T1000 (cell line): ENCODE measurements around the gene TNFAIP8.

Experiments used
- DNase-seq: peaks from one replicate; lab custom pipeline; 2025; ENCODE audit warnings: mixed read lengths; lab: John Stamatoyannopoulos, UW

TNFAIP8 gene

GRCh38 chr5:119346394-119346793 is 9.4 kb upstream of the TNFAIP8 start:
- DNase-seq, result no peak

GRCh38 chr5:119347574-119347973 is 8.2 kb upstream of the TNFAIP8 start:
- DNase-seq, result no peak

DNA sequence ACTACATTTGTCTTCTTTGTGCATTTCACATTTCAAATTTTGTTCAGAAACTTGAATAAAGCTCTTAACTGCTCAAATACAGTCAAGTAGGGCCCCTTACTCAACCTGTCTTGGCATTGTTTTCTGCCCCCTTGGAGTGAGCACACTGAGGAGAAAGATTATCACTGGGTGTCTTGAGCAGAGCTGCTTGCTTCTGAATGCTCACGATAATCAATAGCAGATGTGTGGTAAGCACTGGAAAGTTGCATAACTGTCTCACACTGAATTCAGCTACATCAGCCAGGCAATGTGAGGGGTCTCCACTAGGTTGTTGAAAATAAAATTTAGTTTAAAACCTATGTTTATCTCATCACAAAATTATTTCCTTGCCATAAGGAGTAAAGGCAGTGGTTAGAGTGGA is 7.8 kb upstream of the TNFAIP8 start:
- DNase-seq, result no peak

DNA sequence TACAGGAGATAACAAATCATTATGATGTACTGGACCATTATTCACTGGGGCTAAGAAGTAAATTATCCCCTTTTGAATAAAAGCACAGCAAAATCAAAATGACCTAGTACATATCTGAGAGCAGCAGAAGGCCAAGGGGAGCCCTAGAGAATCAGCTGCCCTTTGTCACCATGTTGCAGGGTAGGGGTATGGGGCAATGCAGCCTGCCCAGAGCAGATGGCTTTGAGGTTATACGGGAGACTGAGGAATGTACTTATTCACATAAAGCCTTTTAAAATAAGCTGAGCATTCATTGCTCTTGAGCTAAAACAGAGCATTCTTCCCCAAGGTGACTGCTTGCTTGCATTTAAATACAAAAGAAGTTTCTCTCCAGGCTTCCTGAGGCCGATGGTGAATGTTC is 2.6 kb upstream of the TNFAIP8 start:
- no peak for DNase-seq

DNA sequence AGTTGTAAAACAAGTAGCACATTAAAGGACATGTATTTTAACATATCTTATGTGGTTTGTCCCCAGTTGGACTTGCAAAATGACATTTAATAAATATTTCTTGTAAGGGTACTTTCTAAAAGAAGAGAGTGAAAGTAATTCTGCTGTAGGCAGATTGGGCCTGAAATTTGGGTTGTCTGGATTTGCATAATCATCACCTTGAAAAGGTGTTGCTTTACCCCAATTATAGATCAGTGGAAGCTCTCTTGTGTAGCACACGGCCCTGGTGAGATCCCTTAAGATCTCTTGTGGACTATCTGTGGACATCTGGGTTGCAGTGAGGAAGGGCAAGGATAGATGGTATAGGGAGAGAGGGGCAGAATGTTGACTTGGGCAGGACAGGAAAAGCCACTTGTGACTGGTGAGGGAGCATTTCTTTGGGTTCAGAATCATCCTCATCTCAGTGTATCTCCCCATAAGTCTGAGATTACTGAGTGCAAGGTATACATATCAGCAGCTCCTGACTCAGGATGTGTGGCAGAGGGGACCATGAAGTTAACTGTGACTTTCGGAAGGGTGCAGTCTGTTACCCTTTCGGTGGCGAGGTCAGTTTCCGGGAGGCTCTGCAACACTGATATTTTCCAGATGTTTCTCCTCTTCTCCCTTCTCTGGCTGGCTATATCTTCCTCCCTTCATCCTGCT is 2.0 kb upstream of the TNFAIP8 start:
- DNase-seq, result no peak

GRCh38 chr5:119354537-119355243 is 1.1 kb upstream of the TNFAIP8 start:
- DNase-seq, result no peak

DNA sequence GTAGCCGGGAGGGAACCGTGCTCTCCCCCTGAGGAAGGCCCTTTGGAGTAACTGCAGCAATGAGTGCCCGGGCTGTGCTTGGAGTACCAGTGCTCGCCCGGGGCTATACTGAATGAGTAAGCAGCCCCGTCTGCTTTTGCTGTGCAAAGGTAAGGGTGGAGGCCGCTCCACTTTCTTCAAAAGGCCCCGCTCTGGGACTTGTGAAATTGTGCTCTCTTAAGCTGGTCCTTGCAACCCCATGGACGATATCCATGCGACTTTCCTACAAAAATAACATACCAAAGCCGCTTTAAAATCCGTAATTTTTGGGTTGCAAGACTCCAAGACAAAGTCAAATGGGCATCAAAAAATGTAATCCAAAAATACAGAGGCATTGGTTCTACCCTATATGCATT is 578 bp upstream of the TNFAIP8 start:
- no peak for DNase-seq

- DNase-seq, result no peak
These were observed 881 bp downstream of the TNFAIP8 start for GRCh38 chr5:119356612-119357188.

DNA sequence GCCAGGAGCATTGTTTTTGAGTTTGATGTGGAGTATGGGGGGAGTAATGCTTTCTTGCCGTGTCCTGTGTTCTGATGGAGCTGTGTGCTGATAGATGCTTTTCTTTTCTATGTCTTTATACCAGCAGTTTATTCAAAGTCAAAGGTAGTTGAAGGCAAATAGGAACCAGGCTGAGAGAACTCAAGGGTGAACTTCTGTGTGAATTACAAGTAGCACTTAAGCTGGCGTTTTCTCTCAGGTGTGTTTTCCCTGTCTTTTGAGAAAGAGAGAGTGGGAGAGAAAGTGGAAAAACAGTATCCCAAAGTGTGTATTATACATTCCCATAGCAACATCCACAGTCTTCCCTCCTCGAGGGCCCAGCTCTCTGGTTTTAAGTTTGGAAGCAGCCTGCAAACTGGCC is 1.5 kb downstream of the TNFAIP8 start:
- DNase-seq, result no peak

DNA sequence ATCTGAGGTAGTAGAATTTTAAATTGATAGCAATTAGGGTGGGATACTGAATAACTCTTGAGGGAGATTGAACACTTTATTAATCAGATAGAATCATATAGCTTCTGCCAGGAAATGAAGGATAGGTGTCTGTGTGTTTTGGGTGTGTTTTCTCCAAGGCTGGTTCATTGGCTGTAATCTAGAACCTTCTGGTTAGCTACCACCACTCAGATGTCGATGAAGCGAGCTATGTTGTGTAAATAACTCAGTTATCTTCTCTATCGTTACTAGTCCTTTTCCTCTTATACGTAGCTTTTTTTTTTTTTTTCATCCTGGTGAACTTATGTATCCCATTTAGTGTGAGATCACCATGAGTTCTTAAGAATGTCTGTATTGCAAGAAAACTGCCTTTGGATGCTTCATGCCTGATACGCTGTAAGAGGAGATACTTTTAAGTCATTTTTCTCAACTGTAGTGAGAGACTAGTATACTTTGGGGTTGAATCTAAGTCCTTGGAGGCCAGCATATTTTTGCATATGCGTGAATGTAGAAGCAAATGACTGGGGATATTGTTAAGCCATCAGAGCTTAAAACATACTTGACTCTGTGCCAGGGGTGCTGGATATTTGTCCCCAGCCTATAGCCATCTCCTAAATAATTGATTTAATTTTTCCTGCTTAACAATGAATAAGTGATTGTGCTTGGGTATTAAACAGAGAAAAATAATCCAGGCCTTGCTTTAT is 2.1 kb downstream of the TNFAIP8 start:
- DNase-seq, result no peak

GRCh38 chr5:119358530-119358900 is 2.7 kb downstream of the TNFAIP8 start:
- DNase-seq, result no peak

GRCh38 chr5:119358901-119359603 is 3.2 kb downstream of the TNFAIP8 start:
- no peak for DNase-seq

DNA sequence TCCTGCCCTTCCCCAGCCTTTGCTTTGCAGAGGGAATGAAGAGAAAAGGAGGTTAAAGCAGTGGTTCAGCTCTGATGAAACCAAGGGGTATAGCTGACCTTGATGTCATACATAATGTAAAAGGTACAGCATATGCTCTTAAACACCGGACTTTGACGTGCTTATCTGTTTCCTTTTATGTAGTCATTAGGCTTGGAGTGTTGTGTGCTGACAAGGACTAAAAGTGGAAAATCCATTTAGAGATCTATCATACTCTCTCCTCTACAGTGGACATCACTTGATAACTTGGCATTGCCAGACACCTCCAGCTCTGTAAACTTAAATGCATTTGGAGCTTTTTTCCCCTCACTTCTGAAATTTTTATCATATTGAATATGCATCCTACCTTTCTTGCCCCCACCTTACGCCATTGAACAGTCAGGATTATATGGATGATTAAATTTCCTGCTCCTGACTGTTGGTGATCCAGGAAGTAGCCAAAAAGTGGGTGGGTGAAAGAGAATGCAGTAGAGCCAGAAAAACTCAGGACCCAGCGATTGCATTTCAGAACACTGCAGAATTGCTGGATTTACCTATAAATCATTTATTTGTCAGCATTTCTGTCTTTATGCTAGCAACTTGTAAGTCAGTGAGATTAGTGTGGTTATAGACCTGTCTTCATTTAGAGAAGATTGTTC is 4.1 kb downstream of the TNFAIP8 start:
- DNase-seq, result no peak

DNA sequence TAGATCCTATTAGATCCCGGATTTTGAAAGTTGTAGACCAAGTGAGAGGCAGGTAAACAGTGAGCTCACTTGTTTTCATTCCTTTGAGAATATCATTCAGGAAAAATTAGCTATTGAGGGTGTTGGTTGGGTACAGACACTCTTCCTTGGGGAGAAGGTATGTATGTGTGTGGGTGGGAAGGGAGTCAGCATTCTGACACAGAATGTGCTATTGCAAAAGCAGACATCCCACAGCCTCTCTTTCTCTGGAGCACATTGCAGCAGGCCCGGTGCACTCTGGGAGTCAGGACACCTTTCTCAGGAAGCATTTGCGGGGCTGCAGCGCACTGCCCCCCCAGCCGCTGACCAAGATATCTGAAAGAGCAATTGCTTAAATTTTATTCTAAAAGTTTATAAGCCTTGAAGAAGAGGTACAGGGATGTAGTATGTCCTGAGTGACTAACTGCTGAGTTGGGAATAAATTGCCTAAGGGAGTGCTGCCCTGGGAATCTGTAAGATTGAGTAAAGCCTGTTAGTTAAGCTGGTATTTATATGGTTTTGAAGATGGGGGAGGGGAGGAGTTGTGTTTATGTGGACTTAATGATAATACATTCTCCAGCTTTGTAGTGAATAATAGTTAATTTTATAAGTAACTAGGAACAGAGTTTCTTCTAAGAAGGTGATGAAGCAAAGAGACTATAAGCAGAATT is 5.2 kb downstream of the TNFAIP8 start:
- DNase-seq, result peak; percentile 5

GRCh38 chr5:119361594-119362125 is 5.8 kb downstream of the TNFAIP8 start:
- DNase-seq, result no peak

DNA sequence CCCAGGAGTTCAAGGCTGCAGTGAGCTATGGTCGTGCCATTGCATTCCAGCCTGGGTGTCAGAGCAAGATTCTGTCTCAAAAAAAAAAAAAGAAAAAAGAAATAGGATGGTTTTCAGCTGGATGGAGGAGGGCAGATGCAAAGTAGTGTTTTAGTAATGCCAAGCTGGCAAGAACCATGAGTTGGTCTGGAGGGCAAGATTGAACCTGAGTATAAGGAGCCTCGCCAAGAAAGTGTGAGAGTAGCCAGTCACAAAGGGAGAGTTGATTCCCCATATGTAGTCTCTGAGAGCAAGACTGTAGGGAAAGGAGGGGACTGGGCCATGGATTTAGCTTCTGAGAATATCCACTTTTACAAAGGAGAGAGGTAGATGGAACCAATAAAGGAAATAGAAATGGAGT is 6.9 kb downstream of the TNFAIP8 start:
- no peak for DNase-seq

DNA sequence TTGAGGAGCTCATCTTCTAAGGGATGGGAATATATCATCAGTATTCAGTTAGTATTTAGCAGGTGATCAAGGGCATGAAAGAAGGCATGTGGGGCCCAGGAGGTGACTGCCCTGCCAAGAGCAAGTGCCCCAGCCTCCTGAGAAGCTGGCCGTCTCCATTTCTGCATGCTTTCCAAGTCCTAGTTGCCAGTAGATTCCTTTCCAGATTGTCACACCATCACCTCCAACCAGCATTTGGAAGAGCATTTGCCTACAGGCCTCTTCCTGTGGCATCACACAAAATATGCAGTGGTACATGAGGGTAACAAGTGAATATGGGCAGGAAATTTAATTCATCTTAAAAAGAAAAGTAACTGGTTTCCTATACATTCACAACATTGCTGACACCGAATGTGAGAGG is 7.5 kb downstream of the TNFAIP8 start:
- DNase-seq, result no peak

DNA sequence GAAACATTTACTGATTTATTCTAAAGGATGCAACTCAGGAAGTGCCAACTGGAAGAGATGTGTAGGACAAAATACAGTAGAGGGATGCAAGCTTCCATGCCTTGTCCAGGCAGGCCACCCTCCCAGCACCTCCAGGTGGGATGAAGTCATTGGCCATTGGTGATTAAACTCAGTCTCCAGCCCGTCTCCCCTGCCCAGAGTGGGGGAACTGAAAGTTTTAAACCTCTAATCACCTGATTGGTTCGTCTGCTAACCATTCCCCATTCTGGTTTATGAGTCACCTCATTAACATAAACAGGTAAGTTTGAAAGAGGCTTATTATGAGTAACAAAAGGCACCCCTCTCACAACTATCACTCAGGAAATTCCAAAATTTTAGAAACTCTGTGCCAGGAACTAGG is 8.1 kb downstream of the TNFAIP8 start:
- DNase-seq, result no peak

DNA sequence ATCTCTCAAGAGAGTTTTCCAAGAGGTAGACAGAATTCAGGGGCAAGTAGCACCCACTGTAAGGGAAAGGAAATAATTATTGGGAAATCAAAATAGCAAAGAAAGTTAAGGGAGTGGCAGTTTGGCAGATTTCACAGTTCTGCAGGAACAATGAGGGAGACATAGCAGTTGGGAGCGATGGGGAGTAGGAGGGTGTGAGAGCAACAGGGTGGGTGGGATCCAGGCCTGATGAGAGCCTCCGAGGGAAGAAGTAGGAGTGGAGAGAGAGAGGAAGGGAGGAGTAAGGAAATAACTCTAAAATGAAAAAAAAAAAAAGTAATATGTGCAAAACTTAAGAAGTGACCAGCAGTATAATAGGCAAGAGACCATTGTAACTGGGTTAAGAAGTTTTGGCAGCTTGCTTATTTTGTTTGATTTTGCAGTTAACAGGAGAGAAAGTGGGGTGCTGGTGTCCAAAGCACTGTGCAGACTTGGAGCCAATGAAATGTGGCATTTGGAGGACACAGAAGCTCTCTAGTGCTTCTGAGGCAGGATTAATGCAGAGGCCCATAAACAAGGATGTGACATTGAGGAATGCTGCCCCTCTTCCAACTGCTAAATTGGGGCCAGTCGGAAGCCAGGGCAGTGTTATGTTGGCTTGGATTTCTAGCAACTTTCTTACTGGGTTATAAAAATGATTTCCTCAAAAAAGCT is 10.2 kb downstream of the TNFAIP8 start:
- DNase-seq, result no peak

DNA sequence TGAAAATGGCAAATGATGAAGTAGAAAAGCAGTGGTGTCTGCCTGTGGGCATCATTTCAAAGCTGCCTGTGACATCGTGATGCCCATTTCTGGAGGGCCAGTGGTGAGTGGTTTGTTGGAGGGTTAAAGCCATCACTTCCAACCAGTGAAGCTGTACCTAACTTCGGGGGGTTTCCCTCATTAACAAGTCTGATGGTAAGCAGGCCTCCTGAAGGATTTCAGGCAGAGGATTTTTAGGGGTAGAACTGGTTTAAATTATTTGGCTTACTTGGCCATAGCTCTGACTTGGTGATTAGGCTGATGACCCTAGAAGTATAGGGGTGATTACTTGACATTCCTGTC is 10.7 kb downstream of the TNFAIP8 start:
- no peak for DNase-seq
